Nephron (organoid): ENCODE data around the gene S100A16.
A peak's percentile ranks its signal among the peaks of the same experiment; 100 is the strongest.

Source experiments
- H3K27ac Mint-ChIP-seq, 3 experiments: 2 replicates each; pipeline ENCODE4 v1.8.0; 2020; ENCODE audit warnings: mixed read lengths in 3 of 3, mild to moderate bottlenecking in 2 of 3, moderate library complexity in 1 of 3
- H3K27me3 Mint-ChIP-seq: 2 replicates; pipeline ENCODE4 v1.8.0; 2021; ENCODE audit warnings: low read depth, mild to moderate bottlenecking, moderate library complexity, mixed read lengths
- H3K36me3 Mint-ChIP-seq: 2 replicates; pipeline ENCODE4 v1.8.0; 2020; ENCODE audit warnings: low read depth, mixed read lengths
- H3K4me1 Mint-ChIP-seq: 2 replicates; pipeline ENCODE4 v1.8.0; 2020; ENCODE audit warnings: mixed read lengths
- H3K4me3 Mint-ChIP-seq, 3 experiments: 2 replicates each; pipeline ENCODE4 v1.8.0; 2020; ENCODE audit warnings: mild to moderate bottlenecking in 3 of 3, mixed read lengths in 3 of 3, moderate library complexity in 2 of 3
- H3K9me3 Mint-ChIP-seq: 2 replicates; pipeline ENCODE4 v1.8.0; 2020; ENCODE audit warnings: mixed read lengths
- TF ChIP-seq, protein P1 (sequence below), 3 experiments: fragments of 200-600 bp; sonication (generic); IDR thresholded peaks; one replicate each; pipeline ENCODE4 v1.5.0; 2021; ENCODE audit warnings: antibody characterized with exemption in 3 of 3; ENCODE audit not compliant: unreplicated experiment in 3 of 3

S100A16 gene

DNA sequence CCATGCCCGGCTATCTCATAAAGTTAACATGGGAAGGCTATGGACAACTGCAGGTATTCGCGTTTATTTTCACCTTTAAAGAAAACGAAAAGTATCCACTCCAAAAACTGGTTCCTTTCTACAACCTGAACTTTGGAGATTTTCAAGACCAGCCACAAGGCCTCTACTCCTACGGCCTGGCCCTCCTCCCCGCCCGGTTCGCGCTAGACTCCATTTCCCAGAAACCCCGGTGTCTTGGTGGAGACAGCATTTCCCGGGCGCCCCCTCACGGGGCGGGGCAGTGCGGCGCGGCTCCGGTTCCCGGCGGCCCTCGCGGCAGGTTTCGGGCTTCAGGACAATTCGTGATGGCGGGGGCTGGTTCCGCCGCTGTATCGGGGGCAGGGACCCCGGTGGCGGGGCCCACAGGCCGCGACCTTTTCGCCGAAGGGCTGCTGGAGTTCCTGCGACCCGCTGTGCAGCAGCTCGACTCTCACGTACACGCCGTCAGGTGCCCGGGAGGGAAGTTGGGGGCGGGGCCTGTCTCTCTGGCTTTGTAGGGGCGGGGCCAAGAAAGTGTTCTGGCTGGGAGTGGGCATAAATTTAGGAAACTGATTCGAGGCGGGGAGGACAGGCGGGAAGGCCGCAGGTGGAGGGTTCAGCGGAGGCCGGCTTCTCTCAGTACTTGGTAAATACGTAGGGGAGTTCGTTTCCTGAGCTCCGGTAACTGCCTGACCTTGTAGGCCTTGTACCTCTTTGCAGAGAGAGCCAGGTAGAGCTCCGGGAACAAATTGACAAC lies 45.6 kb upstream of the S100A16 start, which contains the start of gene SNAPIN:
SNAPIN (plus strand) TSS at position 304 of the 775 bp plus-strand sequence; CDS start at position 345, 41 bp downstream.
- Mint-ChIP-seq H3K9me3 (no peaks in the 10 kb centered on the region), H3K27ac (peak within 1 kb of the TSS; percentile 82 to 98 (median 93)), H3K4me3 (peak within 1 kb of the TSS; percentile 97 to 99 (median 99)), H3K27me3 (no peaks in the 10 kb centered on the region), H3K36me3 (peaks cover 28% of the 10 kb centered on the region), H3K4me1 (peaks cover 13% of the 10 kb centered on the region)
- TF ChIP-seq, protein P1, sequence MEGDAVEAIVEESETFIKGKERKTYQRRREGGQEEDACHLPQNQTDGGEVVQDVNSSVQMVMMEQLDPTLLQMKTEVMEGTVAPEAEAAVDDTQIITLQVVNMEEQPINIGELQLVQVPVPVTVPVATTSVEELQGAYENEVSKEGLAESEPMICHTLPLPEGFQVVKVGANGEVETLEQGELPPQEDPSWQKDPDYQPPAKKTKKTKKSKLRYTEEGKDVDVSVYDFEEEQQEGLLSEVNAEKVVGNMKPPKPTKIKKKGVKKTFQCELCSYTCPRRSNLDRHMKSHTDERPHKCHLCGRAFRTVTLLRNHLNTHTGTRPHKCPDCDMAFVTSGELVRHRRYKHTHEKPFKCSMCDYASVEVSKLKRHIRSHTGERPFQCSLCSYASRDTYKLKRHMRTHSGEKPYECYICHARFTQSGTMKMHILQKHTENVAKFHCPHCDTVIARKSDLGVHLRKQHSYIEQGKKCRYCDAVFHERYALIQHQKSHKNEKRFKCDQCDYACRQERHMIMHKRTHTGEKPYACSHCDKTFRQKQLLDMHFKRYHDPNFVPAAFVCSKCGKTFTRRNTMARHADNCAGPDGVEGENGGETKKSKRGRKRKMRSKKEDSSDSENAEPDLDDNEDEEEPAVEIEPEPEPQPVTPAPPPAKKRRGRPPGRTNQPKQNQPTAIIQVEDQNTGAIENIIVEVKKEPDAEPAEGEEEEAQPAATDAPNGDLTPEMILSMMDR (IDR thresholded peaks at IDR 0.05; ENCODE audit: unreplicated experiment in 3 of 3) = peak in 1 of 3 experiments; percentile 12

DNA sequence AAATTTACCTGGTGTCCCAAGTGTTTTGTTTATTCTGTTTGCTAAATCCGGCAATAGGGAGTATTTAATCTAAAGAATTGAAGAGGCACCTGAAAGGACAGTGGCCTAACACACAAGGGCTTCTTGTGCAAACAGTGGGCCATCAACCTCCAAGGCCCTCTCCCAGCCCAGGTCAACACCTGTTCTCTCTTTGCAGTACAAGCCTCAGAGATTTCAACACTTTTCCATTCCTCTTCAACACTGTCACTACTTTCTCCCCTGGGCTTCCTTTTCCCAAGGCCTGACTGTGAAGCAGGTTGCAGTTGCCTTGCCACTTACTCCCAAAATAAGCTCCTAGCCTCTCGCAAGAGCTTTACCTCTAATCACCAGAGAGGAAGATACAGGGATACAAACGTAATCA lies 42.4 kb upstream of the S100A16 start:
- Mint-ChIP-seq H3K4me1 (peaks cover 13% of the 10 kb centered on the region), H3K9me3 (no peaks in the 10 kb centered on the region), H3K4me3 (peak overlapping the region in 1 of 3 experiments; percentile 23), H3K36me3 (no peaks in the 10 kb centered on the region), H3K27me3 (no peaks in the 10 kb centered on the region), H3K27ac (no peak overlapping the region)
- TF ChIP-seq, protein P1 (IDR thresholded peaks at IDR 0.05; ENCODE audit: unreplicated experiment in 3 of 3) = no peak

DNA sequence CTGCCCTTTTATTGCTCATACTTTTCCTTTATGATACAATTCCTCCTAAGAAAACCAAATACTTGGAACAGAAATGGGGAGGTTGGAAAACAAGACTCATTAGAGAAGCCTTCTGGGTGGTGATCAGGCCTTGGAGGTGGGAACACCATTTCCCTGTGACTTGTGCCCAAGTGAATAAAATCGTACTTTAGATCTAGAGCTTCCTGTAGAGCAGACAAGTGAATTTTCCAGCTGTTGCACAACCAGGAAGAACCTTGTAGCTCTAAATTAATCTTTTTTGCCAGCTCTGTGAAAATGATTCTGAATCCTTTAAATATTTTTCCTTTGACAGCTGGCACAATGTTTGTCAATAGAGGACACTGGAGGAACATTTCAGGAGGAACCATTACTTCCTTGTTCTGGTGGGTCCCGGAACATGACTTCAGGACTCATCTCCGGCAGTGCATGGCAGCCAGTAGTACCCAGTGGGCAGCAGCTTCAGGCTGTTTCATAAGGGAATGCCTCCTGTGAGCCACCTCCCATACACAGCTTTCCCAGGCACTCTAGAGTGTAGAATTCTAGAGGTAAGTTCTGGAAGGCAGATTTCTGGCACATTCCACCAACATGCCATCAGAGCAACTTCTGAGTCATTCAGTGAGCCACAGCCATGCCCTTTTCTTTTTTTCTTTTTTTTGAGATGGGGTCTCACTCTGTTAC lies 40.0 kb upstream of the S100A16 start:
- no peak overlapping the region for H3K27ac Mint-ChIP-seq
- H3K36me3 Mint-ChIP-seq = no peaks in the 10 kb centered on the region
- TF ChIP-seq, protein P1 (IDR thresholded peaks at IDR 0.05; ENCODE audit: unreplicated experiment in 3 of 3) = no peak
- H3K9me3 Mint-ChIP-seq = no peaks in the 10 kb centered on the region
- no peaks in the 10 kb centered on the region for H3K27me3 Mint-ChIP-seq
- no peaks in the 10 kb centered on the region for H3K4me1 Mint-ChIP-seq
- H3K4me3 Mint-ChIP-seq = no peak overlapping the region

DNA sequence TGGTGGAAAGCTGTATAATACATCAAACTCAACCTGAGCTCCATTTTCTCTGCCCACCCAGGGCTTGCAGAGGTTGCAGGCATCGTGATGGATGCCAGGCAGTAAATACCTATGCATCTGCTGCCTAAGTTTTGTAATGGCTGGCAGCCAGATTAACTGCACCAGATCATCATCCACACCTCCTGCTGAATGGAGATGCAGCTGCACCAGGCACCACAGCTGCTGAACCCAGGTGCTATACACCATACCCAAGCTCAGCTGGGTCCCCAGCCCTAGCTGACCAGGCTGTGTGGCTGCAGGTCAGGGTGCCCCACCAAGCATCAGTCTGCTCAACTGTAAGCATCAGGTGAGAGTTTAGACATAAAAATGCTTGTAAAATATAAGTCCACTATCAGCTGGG lies 38.8 kb upstream of the S100A16 start:
- H3K36me3 Mint-ChIP-seq = peaks cover 4% of the 10 kb centered on the region
- H3K27ac Mint-ChIP-seq = no peak overlapping the region
- H3K4me3 Mint-ChIP-seq = no peak overlapping the region
- TF ChIP-seq, protein P1 (IDR thresholded peaks at IDR 0.05; ENCODE audit: unreplicated experiment in 3 of 3) = no peak
- H3K4me1 Mint-ChIP-seq = no peaks in the 10 kb centered on the region
- no peaks in the 10 kb centered on the region for H3K27me3 Mint-ChIP-seq
- H3K9me3 Mint-ChIP-seq = no peaks in the 10 kb centered on the region

DNA sequence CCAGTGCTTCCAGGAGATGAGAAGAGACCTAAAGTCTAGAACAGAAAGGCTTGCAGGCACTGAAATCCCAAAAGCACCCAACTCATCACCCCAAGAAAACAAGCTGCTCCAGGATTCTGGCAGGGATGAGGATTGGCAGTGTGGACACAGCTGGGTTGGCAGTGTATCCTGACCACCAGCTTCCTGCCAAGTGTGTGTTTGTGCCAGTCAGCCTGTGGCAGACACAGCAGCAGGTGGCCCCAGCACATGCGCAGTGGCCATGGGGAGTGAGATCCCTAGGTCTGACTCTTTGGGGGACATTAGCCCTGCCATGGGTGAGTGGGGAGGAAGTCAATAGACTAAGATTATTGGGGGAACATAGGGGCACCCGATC lies 36.9 kb upstream of the S100A16 start:
- Mint-ChIP-seq H3K27me3 (no peaks in the 10 kb centered on the region), H3K27ac (peak overlapping the region in 1 of 3 experiments; percentile 45)

More for the DNA sequence above, 36.9 kb upstream of the S100A16 start:
- TF ChIP-seq, protein P1 (IDR thresholded peaks at IDR 0.05; ENCODE audit: unreplicated experiment in 3 of 3) = no peak
- Mint-ChIP-seq H3K4me1 (no peaks in the 10 kb centered on the region), H3K9me3 (no peaks in the 10 kb centered on the region), H3K4me3 (no peak overlapping the region), H3K36me3 (peaks cover 22% of the 10 kb centered on the region)
